H9 (cell line): ENCODE measurements around the gene C1QTNF9B. TPM values are rescaled to one million over a fixed set of nuclear protein-coding genes. Genes with fewer than 3 reads are reported as not detected.
A peak's percentile ranks its signal among the peaks of the same experiment; 100 is the strongest.

ENCODE experiments used
- DNase-seq: peaks from one replicate; pipeline ENCODE4 v3.0.0-alpha.2; 2017
- H2AFZ ChIP-seq: one replicate; pipeline ENCODE4 v1.6.1; 2013; ENCODE audit warnings: mild to moderate bottlenecking, low read length, control low read depth, moderate library complexity
- H2AK5ac ChIP-seq: 2 replicates; pipeline ENCODE4 v1.6.1; 2013; ENCODE audit warnings: low read length, control low read depth, mixed read lengths; ENCODE audit not compliant: insufficient read length
- H2BK120ac ChIP-seq: one replicate; pipeline ENCODE4 v1.6.1; 2013; ENCODE audit warnings: low read depth, mild to moderate bottlenecking, low read length, control low read depth, inconsistent platforms; ENCODE audit not compliant: poor library complexity, severe bottlenecking
- H2BK12ac ChIP-seq: 2 replicates; pipeline ENCODE4 v1.6.1; 2013; ENCODE audit warnings: low read length, control low read depth, mixed read lengths, low read depth; ENCODE audit not compliant: insufficient read length
- H2BK15ac ChIP-seq: 2 replicates; pipeline ENCODE4 v1.6.1; 2013; ENCODE audit warnings: low read depth, low read length, control low read depth
- H2BK20ac ChIP-seq: one replicate; pipeline ENCODE4 v1.6.1; 2013; ENCODE audit warnings: low read depth, mild to moderate bottlenecking, low read length, control low read depth, inconsistent platforms; ENCODE audit not compliant: poor library complexity, severe bottlenecking
- H2BK5ac ChIP-seq: 2 replicates; pipeline ENCODE4 v1.6.1; 2013; ENCODE audit warnings: low read length, control low read depth, mixed read lengths; ENCODE audit not compliant: insufficient read length
- H3K14ac ChIP-seq: 2 replicates; pipeline ENCODE4 v1.6.1; 2013; ENCODE audit warnings: low read length, control low read depth; ENCODE audit not compliant: insufficient read depth
- H3K18ac ChIP-seq: 2 replicates; pipeline ENCODE4 v1.6.1; 2013; ENCODE audit warnings: low read depth, mild to moderate bottlenecking, mixed read lengths, low read length, control low read depth; ENCODE audit not compliant: insufficient read length
- H3K23ac ChIP-seq: 2 replicates; pipeline ENCODE4 v1.6.1; 2013; ENCODE audit warnings: low read length, control low read depth, mixed read lengths, low read depth; ENCODE audit not compliant: insufficient read length
- H3K23me2 ChIP-seq: 2 replicates; pipeline ENCODE4 v1.6.1; 2013; ENCODE audit warnings: low read depth, mild to moderate bottlenecking, mixed read lengths, low read length, control low read depth; ENCODE audit not compliant: insufficient read length, poor library complexity, severe bottlenecking
- H3K27ac ChIP-seq: 2 replicates; pipeline ENCODE4 v1.5.1; 2013; ENCODE audit warnings: low read length, control low read depth, mixed read lengths, low read depth; ENCODE audit not compliant: insufficient read length
- H3K27me3 ChIP-seq: 2 replicates; pipeline ENCODE4 v1.6.1; 2013; ENCODE audit warnings: low read length, control low read depth, inconsistent platforms; ENCODE audit not compliant: insufficient read depth
- H3K4ac ChIP-seq: 2 replicates; pipeline ENCODE4 v1.6.1; 2013; ENCODE audit warnings: low read depth, mild to moderate bottlenecking, control low read depth, inconsistent platforms, low read length, moderate library complexity
- H3K4me1 ChIP-seq: 2 replicates; pipeline ENCODE4 v1.6.1; 2013; ENCODE audit warnings: low read length, control low read depth, inconsistent platforms; ENCODE audit not compliant: insufficient read depth
- H3K4me2 ChIP-seq: 2 replicates; pipeline ENCODE4 v1.6.1; 2013; ENCODE audit warnings: low read length, control low read depth, mixed read lengths; ENCODE audit not compliant: insufficient read length, insufficient read depth
- H3K56ac ChIP-seq: 2 replicates; pipeline ENCODE4 v1.6.1; 2013; ENCODE audit warnings: low read depth, mild to moderate bottlenecking, mixed read lengths, low read length, control low read depth; ENCODE audit not compliant: insufficient read length
- H3K79me1 ChIP-seq: 2 replicates; pipeline ENCODE4 v1.6.1; 2013; ENCODE audit warnings: low read depth, mild to moderate bottlenecking, moderate library complexity, low read length, control low read depth, inconsistent platforms; ENCODE audit not compliant: insufficient read depth, poor library complexity, severe bottlenecking
- H3K79me2 ChIP-seq: 2 replicates; pipeline ENCODE4 v1.6.1; 2013; ENCODE audit warnings: low read length, control low read depth, inconsistent platforms; ENCODE audit not compliant: insufficient read depth
- H3K9ac ChIP-seq: 2 replicates; pipeline ENCODE4 v1.6.1; 2013; ENCODE audit warnings: low read length, control low read depth, mixed read lengths; ENCODE audit not compliant: insufficient read length; ENCODE audit errors: extremely low read depth
- H3K9me3 ChIP-seq: one replicate; pipeline ENCODE4 v1.6.1; 2013; ENCODE audit warnings: low read depth, low read length, inconsistent platforms; ENCODE audit not compliant: control insufficient read depth
- H3T11ph ChIP-seq: one replicate; pipeline ENCODE4 v1.6.1; 2013; ENCODE audit warnings: mild to moderate bottlenecking, low read length, control low read depth, inconsistent platforms
- H4K20me1 ChIP-seq: one replicate; pipeline ENCODE4 v1.6.1; 2013; ENCODE audit not compliant: control insufficient read depth, insufficient read length, insufficient read depth
- H4K5ac ChIP-seq: 2 replicates; pipeline ENCODE4 v1.6.1; 2013; ENCODE audit warnings: low read depth, mild to moderate bottlenecking, mixed read lengths, low read length, control low read depth; ENCODE audit not compliant: insufficient read length
- H4K8ac ChIP-seq: replicated peaks from 2 replicates; pipeline ENCODE4 v1.6.1; 2013; ENCODE audit warnings: low read length, control low read depth, mixed read lengths, low read depth; ENCODE audit not compliant: insufficient read length
- H4K91ac ChIP-seq: 2 replicates; pipeline ENCODE4 v1.6.1; 2013; ENCODE audit warnings: low read depth, mild to moderate bottlenecking, moderate library complexity, mixed read lengths, low read length, control low read depth; ENCODE audit not compliant: insufficient read length
- H3K27ac Mint-ChIP-seq, 3 experiments: 2 replicates in 2 of 3; 3 replicates in 1 of 3; pipeline ENCODE4 v1.8.0; 2020 to 2021; ENCODE audit warnings: mixed read lengths in 3 of 3, mild to moderate bottlenecking in 1 of 3, moderate library complexity in 1 of 3
- H3K27me3 Mint-ChIP-seq: 2 replicates; pipeline ENCODE4 v1.8.0; 2021; ENCODE audit warnings: low read depth, mild to moderate bottlenecking, moderate library complexity, mixed read lengths
- H3K36me3 Mint-ChIP-seq, 3 experiments: 2 replicates in 2 of 3; 3 replicates in 1 of 3; pipeline ENCODE4 v1.8.0; 2020 to 2021; ENCODE audit warnings: low read depth in 3 of 3, mixed read lengths in 3 of 3; ENCODE audit not compliant: insufficient read depth in 1 of 3
- H3K4me1 Mint-ChIP-seq, 2 experiments: 2 replicates each; pipeline ENCODE4 v1.8.0; 2020; ENCODE audit warnings: mixed read lengths in 2 of 2
- H3K4me3 Mint-ChIP-seq, 2 experiments: 2 replicates in 1 of 2; 3 replicates in 1 of 2; pipeline ENCODE4 v1.8.0; 2020 to 2021; ENCODE audit warnings: mild to moderate bottlenecking in 2 of 2, mixed read lengths in 2 of 2, moderate library complexity in 1 of 2
- H3K9me3 Mint-ChIP-seq, 2 experiments: 2 replicates in 1 of 2; 3 replicates in 1 of 2; pipeline ENCODE4 v1.8.0; 2020; ENCODE audit warnings: mild to moderate bottlenecking in 2 of 2, mixed read lengths in 2 of 2, moderate library complexity in 1 of 2
- WGBS: extraction: QIAGEN DNeasy Blood & Tissue Kit; methylation state at CpG from one replicate; pipeline ENCODE4 v1.1.7; 2013; ENCODE audit warnings: missing lambda C conversion rate, low lambda C conversion rate, mixed read lengths; ENCODE audit not compliant: insufficient read length; ENCODE audit errors: extremely low coverage; 5-methylcytosine and 5-hydroxymethylcytosine counted together
- total RNA-seq: library from RNA; stranded (reverse); gene quantifications from 2 replicates; pipeline ENCODE4 v1.2.1, GENCODE V29; 2021
- TF ChIP-seq, protein P1 (sequence below): fragments of 200-600 bp; sonication (generic); conservative IDR thresholded peaks from 3 replicates; pipeline ENCODE4 v1.8.0; 2021; ENCODE audit warnings: antibody characterized with exemption, mild to moderate bottlenecking

Gene C1QTNF9B
- total RNA-seq, 1 experiment from 2014 or later = not detected

DNA sequence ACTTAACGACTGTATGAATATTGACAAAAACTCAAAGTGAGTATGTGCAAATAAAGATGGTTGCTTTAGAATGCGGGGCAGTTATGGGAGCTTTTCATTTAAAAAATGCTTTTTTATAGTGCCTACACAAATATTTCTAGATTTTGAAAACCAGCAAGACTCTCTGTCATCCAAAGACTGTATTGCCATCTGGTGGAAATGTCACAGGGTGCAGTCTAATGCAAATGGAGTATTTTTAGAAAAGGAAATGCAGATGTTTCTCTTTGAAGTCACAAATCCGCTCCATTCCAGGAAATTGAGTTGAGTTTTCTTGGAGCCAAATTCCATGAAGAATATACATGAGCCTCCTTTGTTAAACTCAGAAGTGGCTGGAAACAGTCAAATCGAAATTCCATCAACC, 2.3 kb upstream of the C1QTNF9B start:
- Histone ChIP-seq H3K4ac (no peak overlapping the region), H3K14ac (no peak overlapping the region), H2BK5ac (no peak overlapping the region), H3K4me2 (no peak overlapping the region), H3K23ac (no peak overlapping the region), H3K9ac (no peak overlapping the region), H2AFZ (no peak overlapping the region), H3K23me2 (no peaks in the 10 kb centered on the region), H2BK20ac (no peak overlapping the region), H4K91ac (no peak overlapping the region), H4K5ac (no peak overlapping the region), H2BK120ac (no peak overlapping the region), H3K27ac (no peak overlapping the region), H3K9me3 (no peaks in the 10 kb centered on the region), H2BK12ac (no peak overlapping the region), H3K27me3 (no peaks in the 10 kb centered on the region), H4K20me1 (no peaks in the 10 kb centered on the region), H2AK5ac (no peak overlapping the region), H3T11ph (no peak overlapping the region), H3K56ac (no peak overlapping the region), H2BK15ac (no peak overlapping the region), H3K79me1 (no peaks in the 10 kb centered on the region), H3K4me1 (no peaks in the 10 kb centered on the region), H3K18ac (no peak overlapping the region), H4K8ac (no peak overlapping the region), H3K79me2 (no peaks in the 10 kb centered on the region)
- H3K4me3 Mint-ChIP-seq = no peak overlapping the region
- no peaks in the 10 kb centered on the region for H3K36me3 Mint-ChIP-seq
- H3K9me3 Mint-ChIP-seq = no peaks in the 10 kb centered on the region
- TF ChIP-seq, protein P1, sequence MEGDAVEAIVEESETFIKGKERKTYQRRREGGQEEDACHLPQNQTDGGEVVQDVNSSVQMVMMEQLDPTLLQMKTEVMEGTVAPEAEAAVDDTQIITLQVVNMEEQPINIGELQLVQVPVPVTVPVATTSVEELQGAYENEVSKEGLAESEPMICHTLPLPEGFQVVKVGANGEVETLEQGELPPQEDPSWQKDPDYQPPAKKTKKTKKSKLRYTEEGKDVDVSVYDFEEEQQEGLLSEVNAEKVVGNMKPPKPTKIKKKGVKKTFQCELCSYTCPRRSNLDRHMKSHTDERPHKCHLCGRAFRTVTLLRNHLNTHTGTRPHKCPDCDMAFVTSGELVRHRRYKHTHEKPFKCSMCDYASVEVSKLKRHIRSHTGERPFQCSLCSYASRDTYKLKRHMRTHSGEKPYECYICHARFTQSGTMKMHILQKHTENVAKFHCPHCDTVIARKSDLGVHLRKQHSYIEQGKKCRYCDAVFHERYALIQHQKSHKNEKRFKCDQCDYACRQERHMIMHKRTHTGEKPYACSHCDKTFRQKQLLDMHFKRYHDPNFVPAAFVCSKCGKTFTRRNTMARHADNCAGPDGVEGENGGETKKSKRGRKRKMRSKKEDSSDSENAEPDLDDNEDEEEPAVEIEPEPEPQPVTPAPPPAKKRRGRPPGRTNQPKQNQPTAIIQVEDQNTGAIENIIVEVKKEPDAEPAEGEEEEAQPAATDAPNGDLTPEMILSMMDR = peak; percentile 63
- H3K27me3 Mint-ChIP-seq = no peaks in the 10 kb centered on the region; the same call in none of the 2 replicates
- no peak for DNase-seq
- no peak overlapping the region for H3K27ac Mint-ChIP-seq
- H3K4me1 Mint-ChIP-seq = peaks cover 3 to 7% of the 10 kb centered on the region in 2 experiments; a peak in 1 of 4 replicates
- WGBS = no CpG with 5 or more reads among the region's 4 CpGs
